Ascending aorta (tissue), 2 donors: ENCODE data around the gene EPX. TPM values are rescaled to one million over a fixed set of nuclear protein-coding genes. Genes with fewer than 3 reads are reported as not detected.
A peak's percentile ranks its signal among the peaks of the same experiment; 100 is the strongest.

Experiments
- DNase-seq, 2 donors: peaks; one replicate each; pipeline ENCODE4 v3.0.0-alpha.2; 2019; ENCODE audit warnings: low spot score in 2 of 2
- H3K27ac ChIP-seq, 2 donors: fragments of 200-600 bp; sonication (generic); one replicate each; pipeline ENCODE4 v1.5.1; 2016 to 2017; ENCODE audit warnings: mild to moderate bottlenecking in 1 of 2
- H3K27me3 ChIP-seq: fragments of 200-600 bp; sonication (generic); one replicate; pipeline ENCODE4 v1.5.1; 2017
- H3K36me3 ChIP-seq, 2 donors: fragments of 200-600 bp; sonication (generic); one replicate each; pipeline ENCODE4 v1.5.1; 2016
- H3K4me1 ChIP-seq, 2 donors: fragments of 200-600 bp; sonication (generic); one replicate each; pipeline ENCODE4 v1.5.1; 2016 to 2017; ENCODE audit warnings: mild to moderate bottlenecking in 1 of 2
- H3K4me3 ChIP-seq, 2 donors: fragments of 200-600 bp; sonication (generic); one replicate each; pipeline ENCODE4 v1.5.1; 2016 to 2017; ENCODE audit warnings: mild to moderate bottlenecking in 1 of 2
- H3K9me3 ChIP-seq, 2 donors: fragments of 200-600 bp; sonication (generic); one replicate each; pipeline ENCODE4 v1.5.1; 2016
- intact Hi-C: fragments of 100-400 bp; cut with DNase I; formaldehyde crosslinking; loops from one replicate; pipeline ENCODE4 v1.15.1; 2023
- total RNA-seq: library from RNA; depleted of rRNA; stranded (reverse); fragments of >200 nt; gene quantifications from one replicate; pipeline ENCODE4 v1.1.0, GENCODE V29; 2016
- TF ChIP-seq, protein P1 (sequence below), 3 experiments: fragments of 200-600 bp in 2 of 3; fragments of 450-650 bp in 1 of 3; sonication (generic) in 2 of 3; IDR thresholded peaks; one replicate each; pipeline ENCODE4 v1.5.1; 2016 to 2019; ENCODE audit warnings: antibody characterized with exemption in 3 of 3, mild to moderate bottlenecking in 1 of 3, moderate library complexity in 1 of 3

Gene EPX
- total RNA-seq, 1 donor from 2014 or later = not detected

DNA sequence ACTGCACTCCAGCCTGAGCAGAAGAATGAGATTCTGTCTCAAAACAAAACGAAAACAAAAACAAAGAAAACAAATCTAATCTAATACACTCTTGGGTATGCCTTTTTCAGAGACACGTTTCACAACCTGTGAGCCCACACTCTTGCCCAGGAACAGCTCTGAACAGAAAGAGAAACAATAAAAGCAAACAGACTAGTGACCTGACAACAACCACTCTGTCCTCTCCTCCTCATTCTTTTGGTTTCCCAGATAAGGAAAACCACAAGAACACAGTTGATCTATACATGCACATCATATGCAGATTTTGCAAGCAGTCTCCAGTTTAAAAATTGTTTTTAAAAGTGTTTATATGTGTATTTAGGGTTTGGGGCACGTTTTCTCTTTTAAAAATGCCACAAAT, 25.2 kb downstream of the EPX start:
- Histone ChIP-seq H3K4me1 (no peaks in the 10 kb centered on the region), H3K9me3 (no peaks in the 10 kb centered on the region), H3K36me3 (peaks cover 10 to 22% of the 10 kb centered on the region in 2 donors), H3K27me3 (no peaks in the 10 kb centered on the region), H3K27ac (no peak overlapping the region), H3K4me3 (no peak overlapping the region)
- intact Hi-C loops = loop anchor here (2.0 to 5.0 kb wide), 4 partner anchors 135 to 413 kb away; partner anchors contain the start of genes SRSF1 and SUPT4H1
- DNase-seq = no peak
- TF ChIP-seq, protein P1, sequence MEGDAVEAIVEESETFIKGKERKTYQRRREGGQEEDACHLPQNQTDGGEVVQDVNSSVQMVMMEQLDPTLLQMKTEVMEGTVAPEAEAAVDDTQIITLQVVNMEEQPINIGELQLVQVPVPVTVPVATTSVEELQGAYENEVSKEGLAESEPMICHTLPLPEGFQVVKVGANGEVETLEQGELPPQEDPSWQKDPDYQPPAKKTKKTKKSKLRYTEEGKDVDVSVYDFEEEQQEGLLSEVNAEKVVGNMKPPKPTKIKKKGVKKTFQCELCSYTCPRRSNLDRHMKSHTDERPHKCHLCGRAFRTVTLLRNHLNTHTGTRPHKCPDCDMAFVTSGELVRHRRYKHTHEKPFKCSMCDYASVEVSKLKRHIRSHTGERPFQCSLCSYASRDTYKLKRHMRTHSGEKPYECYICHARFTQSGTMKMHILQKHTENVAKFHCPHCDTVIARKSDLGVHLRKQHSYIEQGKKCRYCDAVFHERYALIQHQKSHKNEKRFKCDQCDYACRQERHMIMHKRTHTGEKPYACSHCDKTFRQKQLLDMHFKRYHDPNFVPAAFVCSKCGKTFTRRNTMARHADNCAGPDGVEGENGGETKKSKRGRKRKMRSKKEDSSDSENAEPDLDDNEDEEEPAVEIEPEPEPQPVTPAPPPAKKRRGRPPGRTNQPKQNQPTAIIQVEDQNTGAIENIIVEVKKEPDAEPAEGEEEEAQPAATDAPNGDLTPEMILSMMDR (IDR thresholded peaks at IDR 0.05) = no peak

DNA sequence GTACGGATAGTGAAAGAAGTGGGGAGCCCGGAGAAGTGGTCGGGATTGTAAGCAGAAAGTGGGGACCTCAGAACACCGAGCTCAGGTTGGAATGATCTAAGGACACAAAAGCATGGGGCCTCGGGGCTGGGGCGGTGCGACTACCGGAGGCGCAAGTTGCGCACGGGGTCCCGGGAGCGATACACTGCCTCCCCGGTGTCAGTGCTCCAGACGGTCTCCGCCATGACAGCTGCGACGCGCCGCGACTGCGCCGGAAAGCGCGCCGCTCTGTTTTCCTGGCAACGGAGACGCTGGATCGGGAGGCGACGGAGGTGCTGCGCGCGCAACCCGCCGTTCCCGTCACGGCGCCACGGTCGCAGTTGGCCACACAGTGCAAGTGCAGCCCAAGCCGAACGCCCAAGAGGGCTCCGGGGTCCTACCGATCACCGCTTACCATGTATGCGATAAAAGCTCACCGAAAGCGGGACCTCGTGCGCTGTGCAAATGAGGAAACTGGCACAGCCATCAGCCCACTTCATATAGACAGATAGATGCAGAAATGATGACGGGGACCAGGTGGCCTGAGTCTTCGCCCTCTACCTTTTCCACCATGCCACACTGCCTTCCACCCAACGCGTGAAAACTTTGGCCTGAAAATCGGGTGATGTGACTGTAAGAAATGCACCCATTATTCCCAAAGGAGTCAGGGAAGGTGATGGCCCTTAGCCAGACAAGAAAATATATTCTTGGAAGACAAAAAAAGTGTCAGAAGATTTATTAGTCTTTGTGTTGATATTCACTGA, 26.7 kb downstream of the EPX start, which contains the start of gene MKS1:
TSS of gene MKS1 (minus strand) at position 249 of the 782 bp plus-strand sequence. CDS start at position 224, 25 bp downstream.
- Histone ChIP-seq H3K27me3 (no peaks in the 10 kb centered on the region), H3K4me3 (peak within 1 kb of the TSS; percentile 58 to 65), H3K27ac (peak within 1 kb of the TSS; percentile 56 to 67), H3K36me3 (peaks cover 0 to 9% of the 10 kb centered on the region in 2 donors), H3K9me3 (no peaks in the 10 kb centered on the region), H3K4me1 (no peaks in the 10 kb centered on the region)
- TF ChIP-seq, protein P1 (IDR thresholded peaks at IDR 0.05) = peak; percentile 56 to 79 (median 75)
- intact Hi-C loops = loop anchor here (1.0 to 5.0 kb wide), 5 partner anchors 134 to 412 kb away; partner anchors contain the start of genes MRPS23, SRSF1 and SUPT4H1
- peak; percentile 70 to 97 for DNase-seq

DNA sequence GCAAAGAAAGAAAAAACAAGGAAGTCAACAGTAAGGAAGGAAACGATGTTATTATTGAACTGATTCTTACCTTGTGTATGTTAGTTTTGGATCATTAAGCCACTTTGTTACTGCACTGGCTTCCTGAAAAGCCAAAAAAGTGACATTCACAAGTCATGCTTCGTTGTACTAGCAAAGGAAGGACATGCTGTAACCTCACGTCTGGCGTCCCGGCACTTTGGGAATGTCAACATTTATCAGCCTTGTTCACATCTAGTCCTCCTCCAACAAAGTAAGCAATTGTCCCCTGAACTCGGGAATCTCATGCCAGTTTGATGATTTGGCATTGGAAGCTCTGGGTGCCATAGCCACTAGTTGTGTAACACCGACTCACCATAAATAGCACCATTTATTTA, 27.3 kb downstream of the EPX start:
- Histone ChIP-seq H3K4me3 (peak overlapping the region; percentile 58 to 65), H3K27me3 (no peaks in the 10 kb centered on the region), H3K27ac (peak overlapping the region; percentile 56 to 67), H3K9me3 (no peaks in the 10 kb centered on the region), H3K36me3 (peaks cover 0 to 8% of the 10 kb centered on the region in 2 donors), H3K4me1 (no peaks in the 10 kb centered on the region)
- TF ChIP-seq, protein P1 (IDR thresholded peaks at IDR 0.05) = no peak
- intact Hi-C loops = loop anchor here (1.0 to 5.0 kb wide), 5 partner anchors 133 to 411 kb away; partner anchors contain the start of genes MRPS23, SRSF1 and SUPT4H1
- no peak for DNase-seq

DNA sequence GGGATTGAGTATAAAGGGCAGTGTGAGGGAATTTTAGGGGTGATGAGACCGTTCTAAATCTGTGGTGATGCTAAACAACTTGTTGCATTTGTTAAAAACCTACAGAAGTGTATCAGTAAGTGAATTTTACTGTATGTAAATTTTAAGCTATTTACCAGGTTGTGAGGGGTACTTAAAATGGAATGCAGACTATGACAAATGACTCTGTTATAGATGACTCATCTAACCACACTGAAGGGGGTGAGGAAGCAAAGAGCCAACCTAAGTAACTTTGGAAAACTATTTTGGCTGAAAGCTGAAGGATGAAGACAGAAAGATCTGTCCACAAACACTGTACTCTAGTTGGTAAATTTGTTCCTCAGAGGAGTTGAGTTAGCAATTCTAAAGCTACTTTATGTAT, 31.8 kb downstream of the EPX start:
- Histone ChIP-seq H3K36me3 (no peaks in the 10 kb centered on the region), H3K4me1 (no peaks in the 10 kb centered on the region), H3K9me3 (no peaks in the 10 kb centered on the region), H3K4me3 (no peak overlapping the region), H3K27me3 (no peaks in the 10 kb centered on the region), H3K27ac (no peak overlapping the region)
- no peak for DNase-seq
- intact Hi-C loops = no loop called here
- TF ChIP-seq, protein P1 (IDR thresholded peaks at IDR 0.05) = no peak

DNA sequence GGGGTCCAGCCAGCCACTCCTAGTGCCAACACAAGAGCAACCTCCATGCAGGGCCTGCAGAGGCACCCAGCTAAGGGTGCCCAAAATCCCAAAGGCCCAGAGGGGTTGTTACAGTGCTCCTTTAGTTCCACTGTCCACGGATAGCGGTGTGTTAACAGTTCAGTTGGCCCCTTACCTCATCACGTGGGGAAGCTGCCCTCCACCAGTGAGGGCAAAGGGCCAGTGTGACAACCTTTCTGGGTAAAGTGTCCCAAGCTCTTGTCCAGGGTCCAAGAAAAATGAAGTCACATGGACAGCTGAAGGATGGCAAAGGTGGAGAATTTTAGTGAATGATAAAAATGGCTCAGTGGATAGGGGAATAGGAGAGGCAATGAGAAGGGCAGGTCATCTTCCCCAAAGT, 35.2 kb downstream of the EPX start:
- Histone ChIP-seq H3K4me3 (no peak overlapping the region), H3K4me1 (no peaks in the 10 kb centered on the region), H3K9me3 (no peaks in the 10 kb centered on the region), H3K27me3 (no peaks in the 10 kb centered on the region), H3K27ac (no peak overlapping the region), H3K36me3 (no peaks in the 10 kb centered on the region)
- intact Hi-C loops = no loop called here
- TF ChIP-seq, protein P1 (IDR thresholded peaks at IDR 0.05) = no peak
- DNase-seq = no peak
